Bone marrow (tissue), 2 donors: Measurements from ENCODE around the gene FGFR1OP2.
"Not testable (repeated sequence)": the region's sequence is repeated elsewhere in the genome, so short reads cannot be mapped to it uniquely, and the experiment has no call there.

Source experiments
- DNase-seq, 2 donors: peaks; one replicate each; lab custom pipeline; 2025; lab: John Stamatoyannopoulos, UW

The FGFR1OP2 gene

DNA sequence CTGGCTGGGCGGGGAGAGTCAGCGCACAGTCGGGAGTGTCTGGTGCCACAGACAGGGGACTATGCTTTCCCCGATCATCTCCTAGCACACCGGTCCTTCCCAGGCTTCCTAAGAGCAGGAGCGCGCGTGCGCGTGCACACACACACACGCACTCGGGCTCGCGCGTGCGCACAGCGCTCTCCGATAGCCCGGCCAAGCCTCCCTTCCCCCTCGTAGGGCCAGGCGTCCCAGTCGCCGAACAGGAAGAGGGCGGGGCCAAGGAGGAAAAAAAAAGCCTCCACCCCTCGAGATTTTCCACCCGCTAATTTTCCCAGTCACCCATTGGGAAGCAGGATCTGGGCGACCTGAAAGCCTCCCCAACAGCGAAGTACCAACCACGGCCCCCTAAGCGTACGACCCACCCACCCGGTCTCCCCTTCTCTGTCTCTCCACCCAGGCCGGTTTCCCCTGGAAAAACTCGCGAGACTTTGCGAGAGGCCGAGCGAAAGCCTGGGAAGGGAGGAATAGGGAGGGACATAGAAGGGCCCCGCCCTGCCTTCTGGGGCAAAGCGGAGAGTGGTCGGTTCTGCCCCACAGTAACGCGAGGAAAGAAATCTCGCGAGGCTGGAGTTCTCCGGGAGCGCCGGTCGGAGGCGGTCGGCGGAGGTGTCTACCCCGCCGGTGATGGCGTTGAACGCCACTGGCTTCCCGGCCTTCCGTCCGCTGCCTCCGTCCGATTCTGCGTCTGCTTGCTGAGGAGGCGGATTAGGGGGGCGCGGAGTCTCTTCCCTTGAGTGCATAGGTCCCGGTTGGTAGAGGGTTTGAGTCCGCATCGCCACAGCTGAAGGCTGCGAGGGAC is at the start of gene FGFR1OP2, which contains the start of gene INTS13:
Gene FGFR1OP2 (plus strand): TSS at position 608 of the 838 bp plus-strand sequence. CDS start 15,689 bp downstream, outside the sequence.
Gene INTS13 (minus strand): TSS at position 119 of the 838 bp plus-strand sequence. CDS start 1,178 bp downstream, outside the sequence.
- DNase-seq = peak; percentile 95 to 97

DNA sequence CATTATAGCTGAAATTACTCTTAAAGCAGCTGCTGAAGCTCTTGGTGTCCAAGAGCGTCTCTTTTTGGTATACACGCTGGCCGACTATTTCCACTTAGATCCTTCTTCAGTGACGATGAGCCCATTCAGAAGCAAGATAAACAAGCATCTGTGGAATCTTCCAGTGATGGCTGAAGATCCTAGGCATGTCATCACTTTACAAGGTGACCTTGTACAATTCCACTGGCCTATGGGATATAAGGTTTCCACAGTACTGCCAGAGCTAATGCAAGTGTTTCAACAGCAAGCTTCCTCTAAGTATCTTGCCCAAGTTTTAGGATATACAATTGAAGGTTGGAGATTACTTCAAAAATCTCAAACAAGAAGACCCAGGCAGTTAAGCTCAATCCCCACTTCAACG is 47.5 kb upstream of the FGFR1OP2 start:
- no peak for DNase-seq

DNA sequence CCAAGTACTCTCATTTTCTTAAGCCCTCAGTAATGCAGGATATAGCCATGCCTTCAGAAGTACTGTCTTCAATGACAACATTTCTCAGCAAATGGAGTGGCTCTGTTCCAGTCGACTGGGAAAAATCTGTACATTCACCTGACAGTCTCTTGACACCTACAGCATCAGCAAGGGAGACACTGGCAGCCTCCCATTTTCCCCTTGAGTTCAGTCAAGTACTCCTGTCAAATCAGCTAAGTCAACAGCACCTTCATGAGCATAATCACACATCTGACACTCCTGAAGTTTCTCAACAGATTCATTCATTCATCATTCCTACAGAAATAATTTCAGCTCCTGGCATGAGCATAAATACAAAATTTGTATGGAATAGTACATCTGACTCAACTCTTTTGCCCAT is 46.6 kb upstream of the FGFR1OP2 start:
- no peak for DNase-seq

DNA sequence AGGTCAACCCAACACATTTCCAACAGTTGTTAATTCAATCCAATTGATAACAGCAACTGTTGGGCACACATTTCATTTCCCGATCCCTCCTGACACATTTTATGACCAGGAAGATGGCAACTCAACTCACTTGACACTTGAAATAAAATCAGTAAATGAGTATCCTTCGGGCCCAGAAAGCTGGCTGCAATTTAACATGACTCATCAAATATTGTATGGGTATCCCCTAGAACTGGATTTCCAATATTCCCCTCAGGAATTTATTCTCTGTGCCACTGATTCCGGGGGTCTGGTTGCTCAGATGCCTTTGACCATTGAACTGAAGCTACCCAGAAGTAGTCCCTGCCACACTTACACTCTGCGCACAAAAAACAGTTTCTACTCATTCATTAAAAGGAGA is 42.6 kb upstream of the FGFR1OP2 start:
- DNase-seq = no peak

DNA sequence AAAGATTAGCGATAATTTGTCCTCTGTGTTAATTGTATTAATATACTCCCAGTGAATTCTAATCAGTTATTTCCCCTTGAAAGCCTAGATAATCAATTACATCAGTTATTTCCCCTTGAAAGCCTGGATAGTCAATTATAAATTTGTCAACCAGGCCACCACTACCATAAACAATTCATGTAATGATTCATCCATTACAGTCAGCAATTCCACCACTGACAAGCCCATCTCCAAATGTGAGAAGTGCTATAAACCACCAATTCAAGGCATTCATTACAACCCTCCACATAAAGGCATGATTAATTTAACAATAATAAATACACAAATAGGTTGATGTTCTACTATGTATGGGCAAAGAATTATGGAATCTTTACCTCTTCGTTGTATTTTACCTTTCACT is 41.4 kb upstream of the FGFR1OP2 start:
- DNase-seq = no peak

DNA sequence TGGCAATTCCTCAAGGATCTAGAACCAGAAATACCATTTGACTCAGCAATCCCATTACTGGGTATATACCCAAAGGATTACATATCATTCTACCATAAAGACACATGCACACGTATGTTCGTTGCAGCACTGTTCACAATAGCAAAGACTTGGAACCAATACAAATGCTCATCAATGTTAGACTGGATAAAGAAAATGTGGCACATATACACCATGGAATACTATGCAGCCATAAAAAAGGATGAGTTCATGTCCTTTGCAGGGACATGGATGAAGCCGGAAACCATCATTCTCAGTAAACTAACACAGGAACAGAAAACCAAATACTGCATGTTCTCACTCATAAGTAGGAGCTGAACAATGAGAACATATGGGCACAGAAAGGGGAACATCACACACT is 34.9 kb upstream of the FGFR1OP2 start:
- not testable (repeated sequence) for DNase-seq

DNA sequence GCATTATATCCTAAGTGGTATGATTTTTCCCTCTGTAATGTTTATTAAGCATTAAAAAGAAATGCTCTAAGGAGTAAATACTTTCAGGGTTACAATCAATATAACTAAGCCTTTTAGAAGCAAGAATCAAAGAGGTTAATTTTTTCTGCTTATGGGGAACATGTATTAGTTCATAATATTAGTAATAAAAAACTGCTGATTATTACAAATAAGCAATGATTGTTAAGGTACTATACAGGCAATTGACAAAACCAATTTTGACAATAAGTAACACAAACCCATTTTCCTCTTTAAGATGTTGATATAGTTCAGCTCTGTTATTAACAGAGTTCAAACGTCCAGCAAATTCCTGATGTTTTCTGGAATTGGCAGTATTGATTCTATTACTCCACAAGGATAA is 32.2 kb upstream of the FGFR1OP2 start:
- no peak for DNase-seq

DNA sequence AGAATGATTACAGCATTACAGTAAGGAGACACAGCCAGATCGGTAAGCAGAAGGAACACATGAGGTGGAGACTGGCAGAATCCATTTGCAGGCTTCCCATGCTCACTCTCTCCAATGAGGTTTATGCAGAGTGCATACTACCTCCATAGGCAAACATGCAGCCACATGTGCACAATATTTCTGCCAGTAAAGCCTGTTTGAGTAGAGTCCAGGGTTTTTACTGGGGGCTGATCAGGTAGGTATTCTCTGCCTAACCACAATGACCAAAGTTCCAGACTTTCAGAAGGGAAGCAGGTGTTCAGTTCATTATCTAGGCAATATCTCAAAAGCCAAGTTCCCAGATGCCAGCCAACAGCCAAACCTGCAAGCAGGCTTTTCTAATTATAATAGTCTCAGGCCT is 31.6 kb upstream of the FGFR1OP2 start:
- no peak for DNase-seq

DNA sequence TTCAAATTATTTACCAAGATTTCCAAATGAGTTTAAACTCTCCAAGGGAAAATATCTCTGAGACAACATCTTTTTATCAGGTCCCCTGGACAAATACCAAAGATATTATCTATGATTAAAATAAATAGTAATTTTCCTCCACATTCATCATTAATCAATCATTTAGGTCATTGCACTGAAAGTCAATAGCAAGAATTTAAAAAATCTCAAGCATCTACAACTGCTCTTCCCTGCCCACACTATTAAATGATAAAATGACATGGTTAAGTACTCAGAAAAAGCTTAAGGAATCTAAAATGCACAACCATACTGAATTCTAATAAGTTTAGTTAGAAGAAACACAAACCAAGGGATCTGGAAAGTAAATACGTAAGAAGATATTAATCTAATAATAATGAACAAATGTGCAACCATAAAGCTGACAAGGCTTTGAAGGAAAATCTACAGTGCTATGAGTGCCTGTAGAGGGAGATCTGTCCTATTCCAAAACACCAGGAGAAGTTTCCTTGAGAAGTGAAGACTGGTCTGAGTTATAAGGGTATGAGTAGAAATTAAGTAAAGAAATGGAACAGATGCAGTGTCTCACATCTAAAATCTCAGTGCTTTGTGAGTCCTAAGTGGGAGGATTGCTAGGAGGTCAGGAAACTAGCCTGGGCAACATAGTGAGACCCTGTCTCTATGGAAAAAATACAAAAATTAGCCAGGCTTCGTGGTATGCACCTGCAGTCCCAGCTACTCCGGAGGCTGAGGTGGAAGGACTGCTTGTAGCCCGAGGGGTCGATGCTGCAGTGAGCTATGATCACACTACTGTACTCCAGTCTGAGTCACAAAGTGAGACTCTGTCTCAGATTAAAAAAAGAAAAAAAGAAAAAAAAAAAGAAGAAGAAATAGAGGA is 19.7 kb upstream of the FGFR1OP2 start:
- no peak for DNase-seq

DNA sequence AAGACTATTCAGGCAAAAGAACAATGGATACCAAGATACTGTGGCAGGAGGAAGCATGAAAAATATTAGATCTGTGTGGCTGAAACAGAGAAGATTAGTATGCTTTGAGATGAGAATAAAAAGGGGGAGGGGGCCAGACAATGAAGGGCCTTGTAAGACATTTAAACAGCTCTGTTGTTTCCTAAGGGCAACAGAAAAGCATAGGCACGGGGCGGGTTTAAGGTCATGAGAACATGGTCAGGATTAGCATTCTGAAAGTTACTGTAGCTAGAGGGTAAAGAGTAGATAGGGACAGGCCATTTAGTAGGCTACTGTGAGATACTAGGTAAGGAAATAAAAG is 19.1 kb upstream of the FGFR1OP2 start:
- DNase-seq = no peak

DNA sequence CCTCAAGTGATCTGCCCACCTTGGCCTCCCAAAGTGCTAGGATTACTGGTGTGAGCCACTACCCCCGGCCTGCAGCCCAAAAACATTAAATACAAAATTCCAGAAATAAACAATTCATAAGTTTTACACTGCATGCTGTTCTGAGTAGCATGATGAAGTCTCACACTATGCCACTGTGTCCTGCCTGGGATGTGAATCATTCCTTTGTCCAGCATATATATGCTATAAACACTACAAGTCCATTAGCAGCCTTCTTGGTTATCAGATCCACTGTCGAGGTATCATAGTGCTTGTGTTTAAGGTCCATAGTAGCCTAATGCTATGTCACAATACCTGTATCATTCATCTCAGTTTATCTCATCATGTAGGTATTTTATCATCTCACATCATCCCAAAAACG is 16.4 kb upstream of the FGFR1OP2 start:
- DNase-seq = no peak

DNA sequence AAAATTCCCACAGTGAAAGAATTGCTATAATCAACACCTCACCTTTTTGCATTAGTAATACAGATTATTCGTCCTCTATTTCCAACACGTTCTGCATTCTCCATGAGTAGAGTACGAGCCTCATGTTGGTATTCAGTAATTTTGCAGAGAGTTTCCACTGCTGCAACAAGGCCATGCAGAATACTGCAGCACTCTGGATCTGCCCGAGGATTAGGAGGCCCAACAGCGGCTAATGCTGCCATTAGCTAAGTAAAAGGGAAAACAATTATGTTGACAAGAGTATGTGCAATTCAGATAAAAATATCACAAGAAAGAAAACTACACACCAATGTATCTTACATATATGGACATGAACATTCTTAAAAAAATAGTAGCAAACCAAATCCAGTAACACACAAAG is 9.6 kb upstream of the FGFR1OP2 start:
- no peak for DNase-seq

DNA sequence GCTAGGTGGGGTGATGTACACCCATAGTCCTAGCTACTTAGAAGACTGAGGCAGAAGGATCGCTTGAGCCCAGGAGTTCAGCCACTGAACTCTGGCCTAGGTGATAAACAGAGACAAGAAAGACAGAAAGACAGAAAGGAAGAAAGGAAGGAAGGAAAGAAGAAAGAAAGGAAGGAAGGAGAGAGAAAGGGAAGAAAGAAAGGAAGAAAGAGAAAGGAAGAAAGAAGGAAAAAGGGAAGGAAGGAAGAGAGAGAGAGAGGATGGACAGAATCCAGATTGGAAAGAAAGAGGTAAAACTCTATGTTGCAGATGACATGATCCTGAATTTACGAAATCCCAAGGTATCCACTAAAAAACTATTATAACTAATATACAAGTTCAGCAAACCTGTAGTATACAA is 8.7 kb upstream of the FGFR1OP2 start:
- DNase-seq = no peak

DNA sequence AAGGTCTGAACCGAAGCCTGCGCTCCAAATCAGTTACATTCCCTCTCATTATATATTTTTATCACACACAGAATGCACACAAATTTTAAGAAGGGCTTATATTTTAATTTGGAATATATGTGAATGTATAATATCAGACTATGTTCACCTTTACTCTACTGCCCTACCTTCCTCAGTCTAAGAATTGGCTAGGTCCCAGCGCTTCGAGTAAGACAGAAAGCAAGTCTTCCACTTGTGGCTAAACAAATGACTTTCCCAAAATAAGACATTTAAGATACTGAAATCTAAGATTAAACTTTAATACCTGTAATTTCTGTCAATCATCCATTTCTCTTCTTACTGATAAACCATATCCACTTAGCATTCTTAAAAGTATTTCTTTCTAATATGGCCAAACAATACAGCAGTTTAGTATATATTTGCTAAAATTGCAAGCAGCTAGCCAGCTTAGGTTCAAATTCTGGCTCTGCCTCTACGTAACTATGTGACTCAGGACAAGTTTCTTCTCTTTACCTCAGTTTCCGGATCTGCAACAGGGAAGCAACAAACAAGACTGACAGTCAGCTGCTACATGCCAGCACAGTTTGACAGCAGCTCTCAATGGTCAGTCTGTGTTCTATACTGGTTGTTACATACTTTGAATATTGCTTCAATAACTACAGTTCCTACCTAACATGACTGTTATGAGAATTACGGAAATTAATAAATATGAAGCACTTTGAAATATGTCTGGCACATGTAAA is 2.5 kb upstream of the FGFR1OP2 start:
- DNase-seq = no peak

DNA sequence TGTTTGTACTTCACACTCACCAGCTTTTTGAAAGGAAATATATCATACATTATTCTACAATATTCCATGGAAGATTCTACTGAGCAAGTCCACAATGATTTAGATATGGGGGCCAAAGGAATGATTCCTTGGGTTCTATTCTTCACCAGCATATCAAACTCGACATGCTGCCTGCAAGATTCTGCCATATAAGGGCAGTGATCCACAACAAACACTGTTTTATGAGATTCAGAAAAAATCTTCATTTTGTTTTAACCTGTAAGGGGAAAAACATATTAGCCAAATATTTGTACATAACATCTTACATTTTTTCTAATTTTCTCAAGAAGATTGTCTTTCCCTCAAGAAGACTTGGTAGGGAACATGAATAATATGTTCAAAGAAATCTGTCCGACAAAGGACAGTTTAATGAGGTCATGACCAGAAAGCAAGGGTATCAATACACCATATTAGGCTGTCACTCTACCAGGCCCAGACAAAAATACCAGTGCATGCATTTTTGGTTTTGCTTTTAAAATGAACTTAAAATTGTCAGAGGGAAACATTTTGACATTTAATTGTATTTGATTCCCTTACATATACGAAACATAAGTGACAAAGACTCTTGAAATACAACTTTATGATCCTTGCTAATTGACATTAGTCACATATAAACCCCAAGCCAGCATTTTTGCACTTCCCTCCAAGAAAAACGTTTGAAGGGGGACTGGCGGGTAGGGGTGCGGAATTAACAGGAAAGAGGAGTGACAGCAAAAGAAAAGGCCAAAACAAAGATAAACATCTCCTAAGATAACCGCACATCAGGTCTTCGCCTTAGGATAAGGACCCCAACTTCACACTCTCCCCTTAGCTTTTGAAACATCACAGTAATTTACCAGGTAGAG is 1.5 kb upstream of the FGFR1OP2 start:
- peak in 1 of 2 donors; percentile 36 for DNase-seq

DNA sequence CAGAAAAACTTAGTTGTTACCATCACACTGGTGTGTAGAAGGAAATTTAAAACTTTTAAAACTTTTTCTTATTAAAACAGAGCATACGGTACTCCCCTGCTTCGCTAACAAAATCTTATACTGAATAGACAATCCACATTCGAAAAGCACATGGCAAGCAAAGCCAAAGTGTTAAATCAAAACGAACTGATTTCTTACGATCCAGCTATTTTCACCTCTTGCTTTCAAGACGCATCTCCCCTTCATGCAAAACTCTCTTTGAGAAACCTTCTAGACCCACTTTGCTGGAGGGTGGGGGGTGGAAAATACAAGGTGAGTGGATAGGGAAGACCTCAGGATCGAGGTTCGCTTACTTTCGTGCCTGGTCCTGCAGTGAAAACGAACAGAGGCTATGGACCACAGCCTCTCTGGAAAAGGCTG is 817 bp upstream of the FGFR1OP2 start:
- no peak for DNase-seq

DNA sequence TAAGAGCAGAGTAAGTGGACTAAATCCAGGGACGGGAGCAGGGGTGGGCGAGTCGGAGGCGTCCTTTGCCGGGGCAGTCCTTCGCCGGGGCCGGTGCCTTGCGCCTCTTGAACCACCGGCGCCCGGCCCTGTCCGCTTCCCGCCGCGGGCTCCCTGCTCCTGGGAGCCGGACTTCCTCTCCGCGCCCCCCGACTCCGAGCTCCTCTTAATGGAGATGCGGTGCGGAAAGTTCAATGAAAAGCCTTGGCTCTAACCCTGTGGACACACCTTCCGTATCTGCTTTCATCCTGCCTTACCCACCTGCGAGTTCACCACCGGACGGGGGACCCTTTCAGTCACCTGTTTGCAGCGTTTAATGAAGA is 412 bp downstream of the FGFR1OP2 start:
- no peak for DNase-seq

DNA sequence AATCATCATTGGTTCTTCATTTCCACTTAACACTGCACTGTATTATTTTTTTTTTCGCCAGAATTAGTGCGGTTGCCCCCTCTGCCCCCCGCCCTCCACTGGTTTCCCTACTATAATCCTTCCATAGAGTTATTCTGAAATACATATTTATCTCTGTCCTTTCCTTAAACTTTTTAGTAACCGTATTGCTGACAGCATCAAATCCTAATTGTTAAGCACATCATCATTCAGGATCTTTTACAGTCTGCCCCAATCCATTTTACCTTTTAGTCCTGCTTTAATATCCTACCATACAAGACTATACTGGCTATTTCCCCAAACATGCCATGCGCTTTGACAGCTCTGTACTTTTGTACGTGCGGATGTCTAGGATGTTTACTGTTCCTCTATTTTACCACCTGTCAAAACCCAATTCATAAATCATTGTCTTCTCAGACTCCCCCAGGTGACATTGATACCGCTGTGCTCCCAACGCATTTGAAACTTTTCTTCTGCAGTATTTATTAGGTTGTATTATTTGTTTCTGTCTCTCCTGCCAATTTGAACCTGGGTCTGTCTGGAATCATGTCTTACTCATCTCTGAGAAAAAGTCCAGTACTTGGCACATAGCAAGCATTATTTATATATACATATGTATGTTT is 1.0 kb downstream of the FGFR1OP2 start:
- peak in 1 of 2 donors; percentile 21 for DNase-seq

DNA sequence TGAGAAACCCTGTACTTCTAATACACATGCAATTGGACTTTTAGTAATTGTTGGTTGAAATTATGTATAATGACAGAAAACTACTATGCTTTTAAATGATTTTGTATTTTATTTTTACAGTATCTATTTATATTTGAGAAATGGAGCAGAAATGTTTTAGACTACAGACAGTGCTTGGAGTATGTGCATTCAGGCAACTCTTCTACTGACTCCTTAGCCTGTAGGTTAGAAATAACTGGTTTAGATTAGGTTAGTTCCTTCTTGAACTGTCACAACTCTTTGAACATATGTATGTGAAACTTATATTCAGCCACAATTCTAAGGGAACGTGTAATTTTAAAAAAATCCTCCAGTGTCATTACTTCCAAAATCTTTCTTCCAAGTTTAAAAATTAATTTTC is 1.7 kb downstream of the FGFR1OP2 start:
- DNase-seq = no peak

DNA sequence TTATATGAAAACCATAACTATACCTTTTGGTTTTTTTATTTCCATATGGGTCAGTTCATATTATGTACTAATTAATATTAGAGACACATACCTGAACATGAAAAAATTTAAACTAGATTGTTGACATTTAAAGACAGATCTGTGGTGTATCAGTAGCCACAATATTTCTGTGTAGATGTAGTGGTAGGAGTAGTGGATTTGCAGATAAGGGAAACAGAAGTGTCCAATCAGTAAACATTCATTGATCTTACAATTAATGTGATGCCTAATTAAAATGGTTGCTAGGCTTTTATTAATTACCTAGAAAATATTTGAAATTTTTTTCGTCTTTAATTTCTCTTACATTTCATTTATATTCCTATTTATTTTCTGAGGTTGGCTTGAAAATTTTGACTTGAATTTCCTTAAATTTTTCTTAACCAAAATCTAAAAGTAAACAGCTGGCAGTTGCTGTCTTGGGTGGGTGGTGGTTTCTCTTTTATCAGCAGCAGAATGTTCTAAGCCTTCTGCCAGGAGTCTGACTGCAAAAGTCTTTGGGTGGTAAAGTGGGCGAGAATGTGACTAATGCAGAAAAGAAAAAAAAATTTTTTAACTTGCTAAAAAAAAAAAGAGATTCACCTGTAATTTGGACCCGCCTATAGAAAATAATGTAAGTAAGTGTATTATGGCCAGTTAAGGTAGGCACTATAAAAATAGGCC is 2.4 kb downstream of the FGFR1OP2 start:
- no peak for DNase-seq
